Neural progenitor cell (in vitro differentiated cells): ENCODE results near the gene DEK. TPM values are rescaled to one million over a fixed set of nuclear protein-coding genes. Genes with fewer than 3 reads are reported as not detected.
"Not testable (repeated sequence)": the region's sequence is repeated elsewhere in the genome, so short reads cannot be mapped to it uniquely, and the experiment has no call there.

Experiments
- DNase-seq: peaks from one replicate; pipeline ENCODE4 v3.0.0-alpha.2; 2016; ENCODE audit warnings: low spot score
- H2AFZ ChIP-seq: fragments of 200-600 bp; sonication (generic); replicated peaks from 2 replicates; pipeline ENCODE4 v1.6.1; 2016; ENCODE audit warnings: antibody characterized with exemption
- H3F3A ChIP-seq: fragments of 200-600 bp; sonication (generic); 2 replicates; pipeline ENCODE4 v1.6.1; 2016; ENCODE audit warnings: antibody characterized with exemption, low read depth
- H3K27ac ChIP-seq: fragments of 200-600 bp; sonication (generic); 2 replicates; pipeline ENCODE4 v1.5.1; 2016; ENCODE audit warnings: mild to moderate bottlenecking
- H3K27me3 ChIP-seq: fragments of 200-600 bp; sonication (generic); 2 replicates; pipeline ENCODE4 v1.6.1; 2016; ENCODE audit warnings: mild to moderate bottlenecking, moderate library complexity
- H3K36me3 ChIP-seq: fragments of 200-600 bp; sonication (generic); 2 replicates; pipeline ENCODE4 v1.5.1; 2016
- H3K4me1 ChIP-seq: fragments of 200-600 bp; sonication (generic); 2 replicates; pipeline ENCODE4 v1.6.1; 2016; ENCODE audit warnings: mixed run types
- H3K4me2 ChIP-seq: fragments of 200-600 bp; sonication (generic); 2 replicates; pipeline ENCODE4 v1.6.1; 2016
- H3K4me3 ChIP-seq: fragments of 200-600 bp; sonication (generic); 2 replicates; pipeline ENCODE4 v1.5.1; 2016
- H3K79me2 ChIP-seq: fragments of 200-600 bp; sonication (generic); 2 replicates; pipeline ENCODE4 v1.6.1; 2016; ENCODE audit warnings: low read depth
- H3K9ac ChIP-seq: fragments of 200-600 bp; sonication (generic); 2 replicates; pipeline ENCODE4 v1.6.1; 2016
- H3K9me3 ChIP-seq: fragments of 200-600 bp; sonication (generic); 2 replicates; pipeline ENCODE4 v1.5.1; 2016; ENCODE audit warnings: low read depth
- H4K20me1 ChIP-seq: fragments of 200-600 bp; sonication (generic); 2 replicates; pipeline ENCODE4 v1.6.1; 2016; ENCODE audit warnings: low read depth
- H3K27ac Mint-ChIP-seq: 3 replicates; pipeline ENCODE4 v1.8.0; 2021; ENCODE audit warnings: mixed read lengths
- H3K27me3 Mint-ChIP-seq: 2 replicates; pipeline ENCODE4 v1.8.0; 2022; ENCODE audit warnings: low read depth, mild to moderate bottlenecking, inconsistent platforms, moderate library complexity, mixed read lengths; ENCODE audit not compliant: insufficient read depth
- H3K36me3 Mint-ChIP-seq: 3 replicates; pipeline ENCODE4 v1.8.0; 2021; ENCODE audit warnings: mixed read lengths
- H3K4me1 Mint-ChIP-seq: 3 replicates; pipeline ENCODE4 v1.8.0; 2021; ENCODE audit warnings: mixed read lengths
- H3K4me3 Mint-ChIP-seq: 3 replicates; pipeline ENCODE4 v1.8.0; 2021; ENCODE audit warnings: mild to moderate bottlenecking, moderate library complexity, mixed read lengths
- H3K9me3 Mint-ChIP-seq: 3 replicates; pipeline ENCODE4 v1.8.0; 2020; ENCODE audit warnings: mixed read lengths
- EZH2 ChIP-seq: fragments of 200-600 bp; sonication (generic); IDR thresholded peaks from 2 replicates; pipeline ENCODE4 v1.6.1; 2017; ENCODE audit warnings: antibody characterized with exemption, mild to moderate bottlenecking, moderate library complexity
- EZH2phosphoT487 ChIP-seq: fragments of 200-600 bp; sonication (generic); IDR thresholded peaks from 2 replicates; pipeline ENCODE4 v1.6.1; 2017; ENCODE audit warnings: antibody characterized with exemption
- total RNA-seq: library from RNA; depleted of rRNA; stranded (reverse); fragments of >200 nt; gene quantifications from 2 replicates; pipeline ENCODE4 v1.2.3, GENCODE V29; 2015; ENCODE audit warnings: low replicate concordance
- TF ChIP-seq, protein P1 (sequence below): fragments of 200-600 bp; sonication (generic); IDR thresholded peaks from 2 replicates; pipeline ENCODE4 v1.5.1; 2017; ENCODE audit warnings: antibody characterized with exemption, mild to moderate bottlenecking

DEK gene
- total RNA-seq, 1 donor from 2014 or later: 501 TPM

DNA sequence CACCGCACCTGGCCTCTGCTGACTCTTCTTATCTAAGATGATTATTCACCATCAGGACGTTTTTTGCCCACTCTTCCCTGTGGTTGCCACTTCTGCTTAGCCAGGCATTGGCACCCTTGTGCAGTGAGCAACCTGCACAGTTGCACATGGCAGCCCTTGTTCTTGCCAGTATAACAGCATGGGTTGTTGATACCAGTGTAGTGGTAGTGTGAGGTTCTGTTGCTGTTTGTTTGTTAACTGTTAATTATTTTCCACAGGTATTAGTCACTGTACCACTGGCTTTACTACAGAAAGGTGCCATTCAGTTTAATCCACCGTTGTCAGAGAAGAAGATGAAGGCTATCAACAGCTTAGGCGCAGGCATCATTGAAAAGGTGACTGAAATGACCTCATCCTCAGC lies 52.1 kb downstream of the DEK start:
- H3K9ac ChIP-seq: no peak overlapping the region
- H3F3A ChIP-seq: no peaks in the 10 kb centered on the region
- H3K4me1 Mint-ChIP-seq: peaks cover 3% of the 10 kb centered on the region
- H3K4me1 ChIP-seq: no peaks in the 10 kb centered on the region
- H4K20me1 ChIP-seq: no peaks in the 10 kb centered on the region
- H3K36me3 Mint-ChIP-seq: peaks cover 18% of the 10 kb centered on the region
- TF ChIP-seq EZH2phosphoT487: no peak
- H3K79me2 ChIP-seq: no peaks in the 10 kb centered on the region
- no peak overlapping the region for H3K27ac ChIP-seq
- H2AFZ ChIP-seq: no peak overlapping the region
- no peak for DNase-seq
- H3K27ac Mint-ChIP-seq: no peak overlapping the region
- H3K4me3 Mint-ChIP-seq: no peak overlapping the region
- H3K9me3 ChIP-seq: no peaks in the 10 kb centered on the region
- no peaks in the 10 kb centered on the region for H3K27me3 ChIP-seq
- no peak overlapping the region for H3K4me3 ChIP-seq
- H3K36me3 ChIP-seq: peaks cover 2% of the 10 kb centered on the region
- peaks cover 8% of the 10 kb centered on the region for H3K27me3 Mint-ChIP-seq
- H3K9me3 Mint-ChIP-seq: no peaks in the 10 kb centered on the region
- H3K4me2 ChIP-seq: no peak overlapping the region

DNA sequence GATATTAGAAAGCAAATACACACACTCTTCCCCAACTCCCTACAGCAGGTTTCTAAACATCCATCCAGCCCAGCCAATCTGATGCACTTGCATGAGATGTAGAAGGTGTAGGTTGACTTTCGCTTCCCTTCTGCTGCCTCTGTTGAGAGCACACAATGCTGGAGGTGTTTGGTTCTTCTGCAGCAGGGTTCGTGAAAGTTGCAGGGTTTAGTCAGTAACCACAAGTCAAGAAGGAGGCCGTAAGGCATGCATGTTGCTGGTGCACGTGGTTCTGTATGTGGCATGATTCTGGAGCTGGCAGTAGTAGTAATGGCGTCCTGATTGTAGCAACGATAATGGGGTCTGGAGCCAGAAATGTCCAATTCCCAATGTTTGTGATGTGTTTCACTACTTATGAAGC lies 53.0 kb downstream of the DEK start:
- DNase-seq: no peak
- Mint-ChIP-seq H3K27ac (no peak overlapping the region), H3K4me3 (no peak overlapping the region), H3K4me1 (peaks cover 3% of the 10 kb centered on the region), H3K9me3 (no peaks in the 10 kb centered on the region), H3K36me3 (peaks cover 11% of the 10 kb centered on the region), H3K27me3 (peaks cover 4% of the 10 kb centered on the region)
- Histone ChIP-seq H3K9me3 (no peaks in the 10 kb centered on the region), H3K9ac (no peak overlapping the region), H3K36me3 (no peaks in the 10 kb centered on the region), H3K4me2 (no peak overlapping the region), H3K79me2 (no peaks in the 10 kb centered on the region), H2AFZ (no peak overlapping the region), H3F3A (no peaks in the 10 kb centered on the region), H3K27ac (no peak overlapping the region), H3K4me3 (no peak overlapping the region), H4K20me1 (no peaks in the 10 kb centered on the region), H3K4me1 (no peaks in the 10 kb centered on the region), H3K27me3 (no peaks in the 10 kb centered on the region)
- TF ChIP-seq EZH2 (no peak), EZH2phosphoT487 (no peak)
- TF ChIP-seq, protein P1, sequence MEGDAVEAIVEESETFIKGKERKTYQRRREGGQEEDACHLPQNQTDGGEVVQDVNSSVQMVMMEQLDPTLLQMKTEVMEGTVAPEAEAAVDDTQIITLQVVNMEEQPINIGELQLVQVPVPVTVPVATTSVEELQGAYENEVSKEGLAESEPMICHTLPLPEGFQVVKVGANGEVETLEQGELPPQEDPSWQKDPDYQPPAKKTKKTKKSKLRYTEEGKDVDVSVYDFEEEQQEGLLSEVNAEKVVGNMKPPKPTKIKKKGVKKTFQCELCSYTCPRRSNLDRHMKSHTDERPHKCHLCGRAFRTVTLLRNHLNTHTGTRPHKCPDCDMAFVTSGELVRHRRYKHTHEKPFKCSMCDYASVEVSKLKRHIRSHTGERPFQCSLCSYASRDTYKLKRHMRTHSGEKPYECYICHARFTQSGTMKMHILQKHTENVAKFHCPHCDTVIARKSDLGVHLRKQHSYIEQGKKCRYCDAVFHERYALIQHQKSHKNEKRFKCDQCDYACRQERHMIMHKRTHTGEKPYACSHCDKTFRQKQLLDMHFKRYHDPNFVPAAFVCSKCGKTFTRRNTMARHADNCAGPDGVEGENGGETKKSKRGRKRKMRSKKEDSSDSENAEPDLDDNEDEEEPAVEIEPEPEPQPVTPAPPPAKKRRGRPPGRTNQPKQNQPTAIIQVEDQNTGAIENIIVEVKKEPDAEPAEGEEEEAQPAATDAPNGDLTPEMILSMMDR: no peak

DNA sequence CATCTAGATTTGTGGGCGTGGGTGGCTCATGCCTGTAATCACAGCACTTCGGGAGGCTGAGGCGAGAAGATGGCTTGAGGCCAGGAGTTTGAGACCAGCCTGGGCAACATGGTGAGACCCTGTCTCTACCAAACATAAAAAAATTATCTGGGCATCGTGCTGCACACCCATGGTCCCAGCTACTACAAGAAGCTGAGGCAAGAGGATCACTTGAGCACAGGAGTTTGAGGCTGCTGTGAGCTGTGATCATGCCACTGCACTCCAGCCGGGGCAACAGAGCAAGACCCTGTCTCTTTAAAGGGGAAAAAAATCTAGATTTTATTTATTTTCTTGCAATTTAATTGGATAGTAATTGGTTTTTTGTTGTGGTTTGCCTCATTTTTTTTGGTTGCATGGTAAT lies 53.6 kb downstream of the DEK start:
- Histone ChIP-seq H3K4me1 (no peaks in the 10 kb centered on the region), H3K9me3 (no peaks in the 10 kb centered on the region), H3K27ac (no peak overlapping the region), H3K79me2 (no peaks in the 10 kb centered on the region), H3F3A (no peaks in the 10 kb centered on the region), H2AFZ (no peak overlapping the region), H3K27me3 (no peaks in the 10 kb centered on the region), H4K20me1 (no peaks in the 10 kb centered on the region), H3K36me3 (no peaks in the 10 kb centered on the region), H3K9ac (no peak overlapping the region), H3K4me3 (no peak overlapping the region), H3K4me2 (no peak overlapping the region)
- peaks cover 3% of the 10 kb centered on the region for H3K4me1 Mint-ChIP-seq
- H3K27ac Mint-ChIP-seq: no peak overlapping the region
- TF ChIP-seq EZH2 (no peak), EZH2phosphoT487 (no peak)
- TF ChIP-seq, protein P1: no peak
- H3K36me3 Mint-ChIP-seq: peaks cover 9% of the 10 kb centered on the region
- no peak overlapping the region for H3K4me3 Mint-ChIP-seq
- H3K9me3 Mint-ChIP-seq: no peaks in the 10 kb centered on the region
- peaks cover 4% of the 10 kb centered on the region for H3K27me3 Mint-ChIP-seq
- no peak for DNase-seq

DNA sequence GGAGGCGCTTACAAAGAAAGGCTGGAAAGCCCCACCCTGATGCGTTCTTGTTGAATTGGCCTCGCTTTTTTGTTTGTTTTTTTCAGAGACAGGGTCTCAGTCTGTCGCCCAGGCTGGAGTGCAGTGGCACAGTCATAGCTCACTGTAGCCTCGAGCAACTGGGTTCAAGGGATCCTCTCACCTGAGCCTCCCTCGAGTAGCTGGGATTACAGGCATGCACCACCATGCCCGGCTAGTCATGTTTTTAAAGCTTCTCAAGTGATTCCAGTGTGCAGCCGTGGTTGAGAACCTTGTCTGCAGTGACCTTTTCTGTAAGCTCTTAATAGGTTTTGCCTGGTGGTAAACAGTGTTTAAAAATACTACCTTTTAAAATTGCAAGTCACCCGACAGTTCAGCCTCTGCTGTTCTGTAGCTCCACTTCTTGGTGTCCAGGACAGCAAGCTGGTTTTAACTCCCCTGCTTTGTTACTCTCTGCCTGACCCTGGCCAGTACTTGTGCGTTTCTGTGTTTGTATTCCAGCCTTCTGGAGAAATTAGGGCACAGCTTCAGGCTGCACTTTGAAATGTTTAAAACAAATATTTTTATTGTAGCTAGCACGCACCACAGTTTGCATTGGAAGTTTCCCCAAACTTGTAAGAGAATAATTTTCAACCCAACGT lies 54.7 kb downstream of the DEK start:
- H3K4me1 Mint-ChIP-seq: peaks cover 6% of the 10 kb centered on the region
- H3K36me3 Mint-ChIP-seq: peaks cover 5% of the 10 kb centered on the region
- H3K9ac ChIP-seq: no peak overlapping the region
- H3K36me3 ChIP-seq: no peaks in the 10 kb centered on the region
- no peaks in the 10 kb centered on the region for H3K4me1 ChIP-seq
- no peak overlapping the region for H3K27ac ChIP-seq
- H2AFZ ChIP-seq: no peak overlapping the region
- H3K27ac Mint-ChIP-seq: no peak overlapping the region
- no peaks in the 10 kb centered on the region for H3F3A ChIP-seq
- no peaks in the 10 kb centered on the region for H3K9me3 Mint-ChIP-seq
- H3K4me2 ChIP-seq: no peak overlapping the region
- H3K4me3 ChIP-seq: no peak overlapping the region
- no peaks in the 10 kb centered on the region for H3K27me3 ChIP-seq
- no peaks in the 10 kb centered on the region for H3K9me3 ChIP-seq
- TF ChIP-seq EZH2phosphoT487 (no peak), EZH2 (no peak)
- TF ChIP-seq, protein P1: no peak
- peaks cover 4% of the 10 kb centered on the region for H3K27me3 Mint-ChIP-seq
- DNase-seq: no peak
- H4K20me1 ChIP-seq: no peaks in the 10 kb centered on the region
- no peaks in the 10 kb centered on the region for H3K79me2 ChIP-seq
- H3K4me3 Mint-ChIP-seq: no peak overlapping the region

DNA sequence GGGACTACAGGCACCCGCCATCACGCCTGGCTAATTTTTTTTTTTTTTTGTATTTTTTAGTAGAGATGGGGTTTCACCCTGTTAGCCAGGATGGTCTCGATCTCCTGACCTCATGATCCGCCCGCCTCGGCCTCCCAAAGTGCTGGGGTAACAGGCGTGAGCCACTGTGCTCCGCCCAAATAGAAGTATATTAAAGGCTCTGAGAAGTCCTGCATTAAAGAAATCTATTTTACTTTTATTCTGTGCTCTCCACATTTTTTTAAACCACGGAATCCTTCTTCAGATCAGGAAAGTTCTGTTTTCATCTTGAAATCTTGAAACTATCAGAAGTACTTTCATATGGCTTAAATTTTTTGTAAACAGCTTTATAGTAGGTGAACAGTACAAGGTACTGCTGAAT lies 55.6 kb downstream of the DEK start:
- not testable (repeated sequence) for H3K4me1 ChIP-seq, H3K36me3 Mint-ChIP-seq, H3K9ac ChIP-seq, H3K4me3 ChIP-seq, H3K36me3 ChIP-seq, H3K4me3 Mint-ChIP-seq, H3K4me2 ChIP-seq, H3F3A ChIP-seq, DNase-seq, H3K9me3 ChIP-seq, H2AFZ ChIP-seq, H3K27me3 ChIP-seq, H3K27ac ChIP-seq, H3K27me3 Mint-ChIP-seq, H4K20me1 ChIP-seq, H3K27ac Mint-ChIP-seq, H3K9me3 Mint-ChIP-seq, H3K4me1 Mint-ChIP-seq, H3K79me2 ChIP-seq
